ENCODE results near the gene BIRC3.

The BIRC3 gene

DNA sequence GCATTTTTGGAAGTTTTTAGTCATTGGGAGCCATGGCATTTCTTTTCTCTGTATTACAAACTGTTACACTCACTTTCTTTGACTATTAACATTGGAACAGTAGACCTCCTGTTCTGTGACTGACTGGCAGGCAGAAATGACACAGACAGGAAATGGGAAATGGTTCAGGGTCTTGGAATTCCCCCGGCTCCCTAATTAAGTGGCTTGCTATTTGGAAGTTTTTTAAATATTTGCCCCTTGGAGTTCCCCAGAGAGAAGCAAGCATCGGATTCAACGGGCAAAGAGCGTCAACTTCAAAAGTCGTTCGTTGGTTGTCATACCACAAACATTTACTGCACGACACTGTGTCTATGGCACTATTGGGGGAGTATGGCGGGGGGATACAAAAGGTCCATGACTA is 28.6 kb downstream of the BIRC3 start:
- Histone ChIP-seq H3K27ac (no peak overlapping the region; the same call in 1 of the 2 replicates), H3K9me3 (ENCODE audit: low read depth, low read length) (no peaks in the 10 kb centered on the region), H3K36me3 (ENCODE audit: insufficient read depth, low read length) (no peaks in the 10 kb centered on the region), H3K4me3 (peak overlapping the region; percentile 98), H3K9ac (ENCODE audit: insufficient read length) (peak overlapping the region; percentile 85)
- TF ChIP-seq EZH2 (IDR thresholded peaks at IDR 0.05): no peak
- TF ChIP-seq POLR2AphosphoS5 (IDR thresholded peaks at IDR 0.05; ENCODE audit: borderline replicate concordance, low read depth, low read length): no peak
- TF ChIP-seq FOXP2 (optimal IDR thresholded peaks at IDR 0.05; ENCODE audit: control extremely low read depth, extremely low read length, insufficient read depth): no peak
- no peak for DNase-seq (ENCODE audit: low read depth, low spot score)

DNA sequence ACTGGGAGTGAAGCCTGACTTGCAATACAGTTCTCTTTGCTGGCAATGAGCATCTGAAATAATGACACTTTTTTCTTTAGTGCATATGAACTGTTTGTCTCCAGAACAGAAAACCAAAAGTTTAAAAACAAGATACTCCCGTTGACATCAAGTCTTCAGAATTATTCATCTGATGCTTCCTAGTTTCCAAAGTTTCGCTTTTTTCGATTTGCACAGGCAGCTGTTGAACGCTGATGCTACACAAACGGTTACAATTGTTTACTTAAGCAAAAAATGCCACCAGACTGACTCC is 29.1 kb downstream of the BIRC3 start:
- DNase-seq (ENCODE audit: low read depth, low spot score): no peak
- Histone ChIP-seq H3K9ac (ENCODE audit: insufficient read length) (peak overlapping the region; percentile 85), H3K27ac (peak overlapping the region; percentile 75), H3K36me3 (ENCODE audit: insufficient read depth, low read length) (no peaks in the 10 kb centered on the region), H3K9me3 (ENCODE audit: low read depth, low read length) (no peaks in the 10 kb centered on the region), H3K4me3 (peak overlapping the region; percentile 98)
- TF ChIP-seq FOXP2 (optimal IDR thresholded peaks at IDR 0.05; ENCODE audit: control extremely low read depth, extremely low read length, insufficient read depth) (no peak), EZH2 (IDR thresholded peaks at IDR 0.05) (no peak), POLR2AphosphoS5 (IDR thresholded peaks at IDR 0.05; ENCODE audit: borderline replicate concordance, low read depth, low read length) (no peak)

DNA sequence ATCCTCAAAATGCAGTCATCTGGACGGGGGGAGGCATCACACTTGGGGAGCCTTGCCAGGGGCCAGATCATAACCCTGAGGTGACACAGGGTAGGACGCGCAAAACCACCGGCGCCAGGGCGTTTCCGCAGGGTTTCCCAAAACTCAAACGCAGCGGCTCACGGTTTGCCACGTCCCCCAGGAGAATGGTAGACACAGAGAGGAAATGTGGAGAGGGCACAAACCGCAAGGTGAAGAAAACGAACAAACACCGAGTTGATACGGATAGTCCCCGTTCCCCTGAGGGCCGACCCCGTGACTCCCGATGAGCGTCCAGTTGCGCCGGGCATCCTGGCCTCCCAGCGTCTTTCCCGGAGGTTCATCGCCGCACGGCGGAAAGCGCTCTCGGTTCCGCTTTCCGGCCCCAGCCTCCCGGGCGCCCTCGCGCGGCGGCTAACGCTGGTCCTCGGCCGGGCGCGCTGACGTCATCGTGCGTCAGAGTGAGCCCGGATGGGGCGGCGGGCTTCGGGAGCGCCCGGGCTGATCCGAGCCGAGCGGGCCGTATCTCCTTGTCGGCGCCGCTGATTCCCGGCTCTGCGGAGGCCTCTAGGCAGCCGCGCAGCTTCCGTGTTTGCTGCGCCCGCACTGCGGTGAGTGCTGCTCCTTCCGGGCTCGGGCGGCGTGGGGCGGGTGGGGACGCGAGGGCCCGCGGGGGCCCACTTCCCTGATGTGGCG is 29.6 kb downstream of the BIRC3 start, which contains the start of gene BIRC2:
BIRC2 (plus strand) TSS at position 467 of the 714 bp plus-strand sequence. CDS start 2,641 bp downstream, outside the sequence.
- DNase-seq (ENCODE audit: low read depth, low spot score): no peak
- TF ChIP-seq POLR2AphosphoS5 (IDR thresholded peaks at IDR 0.05; ENCODE audit: borderline replicate concordance, low read depth, low read length) (peak; percentile 79), FOXP2 (optimal IDR thresholded peaks at IDR 0.05; ENCODE audit: control extremely low read depth, extremely low read length, insufficient read depth) (no peak)
- peak within 1 kb of the TSS; percentile 95 for H3K9ac ChIP-seq (ENCODE audit: insufficient read length)
- no peaks in the 10 kb centered on the region for H3K9me3 ChIP-seq (ENCODE audit: low read depth, low read length)
- H3K36me3 ChIP-seq (ENCODE audit: insufficient read depth, low read length): no peaks in the 10 kb centered on the region
- H3K27ac ChIP-seq: peak within 1 kb of the TSS; percentile 88
- peak within 1 kb of the TSS; percentile 98 for H3K4me3 ChIP-seq

DNA sequence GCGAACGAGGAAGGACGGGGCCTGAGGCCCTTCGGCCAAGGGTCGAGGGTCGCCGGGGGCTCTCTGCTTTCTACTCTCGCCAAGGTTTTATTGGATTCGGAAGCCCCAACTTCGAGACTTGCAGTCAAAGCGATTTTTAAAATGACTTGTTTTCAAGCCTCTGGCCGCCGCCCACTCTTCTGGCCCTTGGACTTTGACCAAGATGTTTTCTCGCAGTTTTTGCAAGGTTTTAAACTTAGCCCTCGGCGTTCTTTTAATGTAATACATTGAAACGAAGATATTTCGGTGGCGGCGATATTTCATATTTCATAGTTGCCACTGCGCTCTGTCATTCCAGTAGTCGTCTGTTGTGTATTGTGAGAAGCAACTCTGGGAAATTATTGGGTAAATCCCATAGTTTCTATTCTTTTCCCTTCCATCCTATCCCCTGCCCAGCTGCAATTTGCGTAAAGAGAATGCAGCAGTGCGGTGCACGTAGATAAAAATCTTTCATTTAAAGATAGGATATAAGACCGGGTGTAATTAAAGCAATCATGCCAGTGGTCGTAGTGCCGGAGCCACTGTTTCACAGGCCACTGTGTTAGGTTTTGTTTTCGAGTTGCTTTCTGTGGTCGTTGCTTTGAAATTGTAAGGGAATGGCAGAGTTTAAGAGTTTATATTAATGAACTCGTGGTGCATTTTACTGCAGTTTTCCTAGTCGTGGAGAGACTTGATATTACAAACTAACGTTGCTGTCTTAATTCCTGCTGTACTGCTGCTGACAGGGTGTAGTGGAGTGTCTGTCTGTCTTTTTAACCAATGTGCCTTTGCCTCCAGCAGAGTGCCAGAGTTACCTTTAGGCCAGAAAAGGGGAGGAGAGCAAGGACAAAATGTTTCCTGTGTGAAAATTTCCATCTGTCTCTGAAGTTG is 30.4 kb downstream of the BIRC3 start:
- TF ChIP-seq FOXP2 (optimal IDR thresholded peaks at IDR 0.05; ENCODE audit: control extremely low read depth, extremely low read length, insufficient read depth): no peak
- no peak for TF ChIP-seq EZH2 (IDR thresholded peaks at IDR 0.05)
- TF ChIP-seq POLR2AphosphoS5 (IDR thresholded peaks at IDR 0.05; ENCODE audit: borderline replicate concordance, low read depth, low read length): no peak
- H3K9ac ChIP-seq (ENCODE audit: insufficient read length): peak overlapping the region; percentile 95
- H3K9me3 ChIP-seq (ENCODE audit: low read depth, low read length): no peaks in the 10 kb centered on the region
- H3K4me3 ChIP-seq: peak overlapping the region; percentile 98
- no peaks in the 10 kb centered on the region for H3K36me3 ChIP-seq (ENCODE audit: insufficient read depth, low read length)
- peak overlapping the region; percentile 88 for H3K27ac ChIP-seq
- DNase-seq (ENCODE audit: low read depth, low spot score): no peak

DNA sequence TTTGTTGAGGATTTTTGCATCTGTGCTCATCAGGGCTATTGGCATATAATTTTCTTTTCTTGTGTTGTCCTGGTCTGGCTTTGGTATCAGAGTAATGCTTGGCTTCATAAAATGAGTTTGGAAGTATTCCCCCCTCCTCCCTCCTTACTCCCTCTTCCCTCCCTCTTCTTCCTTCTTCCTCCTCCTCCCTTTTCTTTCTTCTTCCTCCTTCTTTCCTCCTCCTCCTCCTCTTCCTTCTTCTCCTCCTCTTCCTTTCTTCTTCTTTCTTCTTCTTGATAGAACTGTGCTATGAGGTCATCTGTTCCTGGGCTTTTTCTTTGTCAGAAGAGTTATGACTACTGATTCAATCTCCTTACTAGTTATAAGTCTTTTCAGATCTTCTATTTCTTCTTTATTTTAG is 39.8 kb downstream of the BIRC3 start:
- peaks cover 4% of the 10 kb centered on the region; the same call in 1 of the 2 replicates for H3K9me3 ChIP-seq (ENCODE audit: low read depth, low read length)
- H3K9ac ChIP-seq (ENCODE audit: insufficient read length): no peak overlapping the region
- H3K36me3 ChIP-seq (ENCODE audit: insufficient read depth, low read length): peaks cover 46% of the 10 kb centered on the region
- no peak overlapping the region for H3K27ac ChIP-seq
- TF ChIP-seq POLR2AphosphoS5 (IDR thresholded peaks at IDR 0.05; ENCODE audit: borderline replicate concordance, low read depth, low read length): no peak
- no peak for TF ChIP-seq FOXP2 (optimal IDR thresholded peaks at IDR 0.05; ENCODE audit: control extremely low read depth, extremely low read length, insufficient read depth)
- TF ChIP-seq EZH2 (IDR thresholded peaks at IDR 0.05): no peak
- DNase-seq (ENCODE audit: low read depth, low spot score): no peak
- no peak overlapping the region for H3K4me3 ChIP-seq

DNA sequence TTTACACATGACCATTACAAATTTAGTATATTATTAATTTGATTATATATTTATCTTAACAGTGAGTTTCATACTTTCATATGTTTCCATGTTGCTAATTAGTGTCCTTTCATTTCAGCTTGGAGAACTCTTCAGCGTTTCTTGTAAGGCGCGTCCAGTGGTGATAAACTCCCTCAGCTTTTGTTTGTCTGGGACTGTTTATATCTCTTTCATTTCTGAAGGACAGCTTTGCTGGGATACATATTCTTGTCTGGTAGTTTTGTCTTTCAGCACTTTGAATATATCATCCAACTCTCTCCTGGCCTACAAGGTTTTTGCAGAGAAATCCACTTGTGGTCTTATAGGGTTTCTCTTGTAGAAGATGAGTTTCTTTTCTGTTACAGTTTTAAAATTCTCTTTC is 42.1 kb downstream of the BIRC3 start:
- DNase-seq (ENCODE audit: low read depth, low spot score): no peak
- no peak overlapping the region for H3K9ac ChIP-seq (ENCODE audit: insufficient read length)
- no peak overlapping the region for H3K27ac ChIP-seq
- H3K9me3 ChIP-seq (ENCODE audit: low read depth, low read length): peaks cover 4% of the 10 kb centered on the region; the same call in 1 of the 2 replicates
- no peak for TF ChIP-seq EZH2 (IDR thresholded peaks at IDR 0.05)
- TF ChIP-seq POLR2AphosphoS5 (IDR thresholded peaks at IDR 0.05; ENCODE audit: borderline replicate concordance, low read depth, low read length): no peak
- TF ChIP-seq FOXP2 (optimal IDR thresholded peaks at IDR 0.05; ENCODE audit: control extremely low read depth, extremely low read length, insufficient read depth): no peak
- no peak overlapping the region for H3K4me3 ChIP-seq
- peaks cover 50% of the 10 kb centered on the region for H3K36me3 ChIP-seq (ENCODE audit: insufficient read depth, low read length)

DNA sequence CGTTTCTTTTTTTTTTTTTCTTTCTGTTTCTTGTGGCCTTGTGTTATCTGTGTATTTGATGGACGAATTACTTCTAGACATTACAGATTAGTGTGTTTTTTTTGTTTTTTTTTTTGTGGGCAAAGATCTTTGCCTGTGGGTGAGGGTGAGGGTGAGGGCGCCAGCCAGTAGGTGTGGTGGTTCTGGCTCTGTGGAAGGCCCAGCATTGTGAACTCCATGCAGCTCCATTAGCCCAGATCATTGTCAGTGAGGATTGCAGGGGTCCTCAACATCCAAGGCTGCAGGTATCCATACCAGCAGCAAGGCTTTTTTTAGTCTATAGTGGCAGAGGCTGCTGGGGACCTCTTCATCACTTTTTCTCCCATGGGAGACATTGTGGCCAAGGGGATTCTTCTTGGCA is 43.4 kb downstream of the BIRC3 start:
- no peak overlapping the region for H3K27ac ChIP-seq
- no peak overlapping the region for H3K9ac ChIP-seq (ENCODE audit: insufficient read length)
- no peak for TF ChIP-seq EZH2 (IDR thresholded peaks at IDR 0.05)
- no peak for TF ChIP-seq POLR2AphosphoS5 (IDR thresholded peaks at IDR 0.05; ENCODE audit: borderline replicate concordance, low read depth, low read length)
- TF ChIP-seq FOXP2 (optimal IDR thresholded peaks at IDR 0.05; ENCODE audit: control extremely low read depth, extremely low read length, insufficient read depth): no peak
- H3K9me3 ChIP-seq (ENCODE audit: low read depth, low read length): 0 out of 2 replicates have a peak, but pooled peaks cover 3% of the 10 kb centered on the region
- H3K36me3 ChIP-seq (ENCODE audit: insufficient read depth, low read length): peaks cover 43% of the 10 kb centered on the region
- DNase-seq (ENCODE audit: low read depth, low spot score): no peak
- H3K4me3 ChIP-seq: no peak overlapping the region

Data from SK-N-MC (cell line).